IMR-90 (cell line): ENCODE data around the gene SBF2. TPM values are rescaled to one million over a fixed set of nuclear protein-coding genes. Genes with fewer than 3 reads are reported as not detected.

ENCODE experiments used
- ATAC-seq: fragments of 200-7000 bp; cut with Tn5 transposase; 2 replicates; pipeline ENCODE4 v1.9.1; 2020; ENCODE audit warnings: low read depth, mild to moderate bottlenecking, moderate library complexity
- BruUV-seq: library from RNA; stranded (reverse); fragments of 400-500 nt; replicated peaks from 2 replicates; lab custom pipeline; 2021; lab: Mats Ljungman, UMichigan
- CTCF ChIA-PET: fragments of 300-600 bp; formaldehyde crosslinking; extraction: SDS; loops from one replicate; lab custom pipeline; 2021; ENCODE audit warnings: antibody characterized with exemption; lab: Yijun Ruan, JAX
- POLR2A ChIA-PET: fragments of 300-600 bp; sonication (Branson Sonifier 250); formaldehyde crosslinking; loops from one replicate; lab custom pipeline; 2022; ENCODE audit warnings: antibody characterized with exemption; ENCODE audit not compliant: unreplicated experiment; lab: Charles Lee
- DNase-seq: peaks from one replicate; pipeline ENCODE4 v3.0.0; 2013
- H2AFZ ChIP-seq: replicated peaks from 2 replicates; pipeline ENCODE3; 2013; ENCODE audit warnings: low read length, mild to moderate bottlenecking; ENCODE audit not compliant: poor library complexity
- H2AK5ac ChIP-seq: 2 replicates; pipeline ENCODE4 v1.6.1; 2013; ENCODE audit warnings: low read depth, low read length, inconsistent platforms
- H2AK9ac ChIP-seq: replicated peaks from 2 replicates; pipeline ENCODE3; 2013; ENCODE audit warnings: mild to moderate bottlenecking, low read depth, low read length, moderate library complexity; ENCODE audit not compliant: poor library complexity
- H2BK120ac ChIP-seq: 2 replicates; pipeline ENCODE4 v1.6.1; 2013; ENCODE audit warnings: low read depth, low read length, inconsistent platforms
- H2BK15ac ChIP-seq: 3 replicates; pipeline ENCODE4 v1.6.1; 2013; ENCODE audit warnings: low read depth, low read length, inconsistent platforms
- H2BK20ac ChIP-seq: 2 replicates; pipeline ENCODE4 v1.6.1; 2013; ENCODE audit warnings: low read depth, mild to moderate bottlenecking, inconsistent platforms, low read length, moderate library complexity
- H2BK5ac ChIP-seq: 2 replicates; pipeline ENCODE4 v1.6.1; 2013; ENCODE audit warnings: mild to moderate bottlenecking, low read depth, low read length, inconsistent platforms; ENCODE audit not compliant: poor library complexity, severe bottlenecking
- H3K14ac ChIP-seq: replicated peaks from 2 replicates; pipeline ENCODE4 v1.6.1; 2013; ENCODE audit warnings: low read depth, low read length, inconsistent platforms
- H3K18ac ChIP-seq: 2 replicates; pipeline ENCODE4 v1.6.1; 2013; ENCODE audit warnings: low read depth, low read length, control low read depth
- H3K23ac ChIP-seq: 2 replicates; pipeline ENCODE4 v1.6.1; 2013; ENCODE audit warnings: low read depth, low read length, inconsistent platforms
- H3K27ac ChIP-seq: 2 replicates; pipeline ENCODE4 v1.5.1; 2013; ENCODE audit warnings: mild to moderate bottlenecking, control low read depth, low read length; ENCODE audit not compliant: insufficient read depth
- H3K27me3 ChIP-seq: 2 replicates; pipeline ENCODE4 v1.6.1; 2013; ENCODE audit warnings: low read length; ENCODE audit not compliant: control insufficient read depth, insufficient read depth
- H3K36me3 ChIP-seq: 2 replicates; pipeline ENCODE4 v1.6.1; 2013; ENCODE audit warnings: low read length, mixed read lengths; ENCODE audit not compliant: control insufficient read depth, insufficient read depth
- H3K4ac ChIP-seq: 2 replicates; pipeline ENCODE4 v1.6.1; 2013; ENCODE audit warnings: low read depth, low read length, inconsistent platforms
- H3K4me1 ChIP-seq: 2 replicates; pipeline ENCODE4 v1.6.1; 2013; ENCODE audit warnings: low read length, mixed read lengths; ENCODE audit not compliant: control insufficient read depth, insufficient read depth
- H3K4me2 ChIP-seq: 2 replicates; pipeline ENCODE4 v1.6.1; 2013; ENCODE audit warnings: low read depth, mild to moderate bottlenecking, control low read depth, low read length, moderate library complexity
- H3K4me3 ChIP-seq: 2 replicates; pipeline ENCODE4 v1.5.1; 2013; ENCODE audit warnings: low read depth, mild to moderate bottlenecking, control low read depth, low read length, moderate library complexity; ENCODE audit not compliant: insufficient read depth
- H3K56ac ChIP-seq: 2 replicates; pipeline ENCODE4 v1.6.1; 2013; ENCODE audit warnings: low read length, inconsistent platforms; ENCODE audit not compliant: insufficient read depth; ENCODE audit errors: extremely low read depth
- H3K79me1 ChIP-seq, 2 experiments: 2 replicates each; pipeline ENCODE4 v1.6.1; 2013; ENCODE audit warnings: low read length in 2 of 2, inconsistent platforms in 1 of 2, low read depth in 1 of 2
- H3K9ac ChIP-seq: 2 replicates; pipeline ENCODE4 v1.6.1; 2013; ENCODE audit warnings: low read depth, low read length, control low read depth
- H3K9me1 ChIP-seq: 2 replicates; pipeline ENCODE4 v1.6.1; 2013; ENCODE audit warnings: low read length, inconsistent platforms; ENCODE audit not compliant: insufficient read depth
- H3K9me3 ChIP-seq: 2 replicates; pipeline ENCODE4 v1.6.1; 2013; ENCODE audit warnings: low read length; ENCODE audit not compliant: control insufficient read depth, insufficient read depth
- H4K20me1 ChIP-seq: 2 replicates; pipeline ENCODE4 v1.6.1; 2013; ENCODE audit warnings: low read length, inconsistent platforms; ENCODE audit not compliant: insufficient read depth
- H4K5ac ChIP-seq: 2 replicates; pipeline ENCODE4 v1.6.1; 2013; ENCODE audit warnings: mild to moderate bottlenecking, low read depth, low read length, control low read depth
- H4K8ac ChIP-seq, 2 experiments: 2 replicates each; pipeline ENCODE4 v1.6.1; 2013; ENCODE audit warnings: low read depth in 2 of 2, low read length in 2 of 2, control low read depth in 1 of 2, inconsistent platforms in 1 of 2
- H4K91ac ChIP-seq: 2 replicates; pipeline ENCODE4 v1.6.1; 2013; ENCODE audit warnings: low read depth, low read length, inconsistent platforms; ENCODE audit not compliant: insufficient read depth
- BHLHE40 ChIP-seq: fragments of 150-350 bp; IDR thresholded peaks from 2 replicates; pipeline ENCODE4 v1.6.1; 2016; ENCODE audit warnings: mild to moderate bottlenecking, low read depth, low read length
- CEBPB ChIP-seq: IDR thresholded peaks from 2 replicates; pipeline ENCODE4 v1.6.1; 2012; ENCODE audit warnings: low read depth, low read length, improper control_type of control experiment
- CHD1 ChIP-seq: IDR thresholded peaks from 2 replicates; pipeline ENCODE4 v1.6.1; 2012; ENCODE audit warnings: low read depth, low read length, improper control_type of control experiment
- FOS ChIP-seq: fragments of 150-350 bp; IDR thresholded peaks from 2 replicates; pipeline ENCODE4 v1.6.1; 2016; ENCODE audit warnings: low read depth, low read length
- MAFK ChIP-seq: IDR thresholded peaks from 2 replicates; pipeline ENCODE4 v1.6.1; 2012; ENCODE audit warnings: low read depth, low read length, improper control_type of control experiment
- MAZ ChIP-seq: IDR thresholded peaks from 2 replicates; pipeline ENCODE4 v1.6.1; 2012; ENCODE audit warnings: low read depth, mild to moderate bottlenecking, low read length, improper control_type of control experiment, moderate library complexity, borderline replicate concordance
- MXI1 ChIP-seq: IDR thresholded peaks from 2 replicates; pipeline ENCODE4 v1.6.1; 2012; ENCODE audit warnings: low read depth, mild to moderate bottlenecking, low read length, moderate library complexity, borderline replicate concordance
- NFE2L2 ChIP-seq: fragments of 150-350 bp; IDR thresholded peaks from 2 replicates; pipeline ENCODE4 v1.6.1; 2016; ENCODE audit warnings: low read depth, mild to moderate bottlenecking, low read length
- POLR2A ChIP-seq: IDR thresholded peaks from 2 replicates; pipeline ENCODE4 v1.6.1; 2012; ENCODE audit warnings: mild to moderate bottlenecking, low read depth, low read length
- RAD21 ChIP-seq: IDR thresholded peaks from 2 replicates; pipeline ENCODE4 v1.6.1; 2012; ENCODE audit warnings: low read length, improper control_type of control experiment
- RCOR1 ChIP-seq: IDR thresholded peaks from 2 replicates; pipeline ENCODE4 v1.6.1; 2012; ENCODE audit warnings: mild to moderate bottlenecking, low read length, improper control_type of control experiment; ENCODE audit not compliant: insufficient replicate concordance
- RFX5 ChIP-seq: IDR thresholded peaks from 2 replicates; pipeline ENCODE4 v1.8.0; 2012; ENCODE audit warnings: low read depth, mild to moderate bottlenecking, low read length, moderate library complexity
- SMC3 ChIP-seq: fragments of 150-350 bp; IDR thresholded peaks from 2 replicates; pipeline ENCODE4 v1.6.1; 2016; ENCODE audit warnings: low read depth, mild to moderate bottlenecking, antibody characterized with exemption, low read length, moderate library complexity
- whole genome bisulfite sequencing, 2 experiments: methylation state at CpG; one replicate each; pipeline versions ENCODE4 v1.1.5 to v1.1.7; 2013; ENCODE audit warnings: missing lambda C conversion rate in 2 of 2; ENCODE audit not compliant: insufficient read length in 1 of 2; ENCODE audit errors: extremely low coverage in 2 of 2; 5-methylcytosine and 5-hydroxymethylcytosine counted together
- dilution Hi-C: fragments of 300-500 bp; cut with HindIII; formaldehyde crosslinking; loops from one replicate; pipeline ENCODE4 v1.14.3; 2018; ENCODE audit warnings: low sequenced_read_pairs; ENCODE audit not compliant: unreplicated experiment
- in situ Hi-C: fragments of 300-500 bp; cut with MboI; formaldehyde crosslinking; loops from 3 replicates; pipeline ENCODE4 v1.14.3; 2019; ENCODE audit warnings: low sequenced_read_pairs, inconsistent platforms, mixed read lengths
- intact Hi-C: fragments of 100-400 bp; cut with micrococcal nuclease; formaldehyde crosslinking; loops from 2 replicates; pipeline ENCODE4 v1.10.0; 2022
- polyA plus RNA-seq, 3 experiments: library from polyadenylated mRNA; depleted of rRNA; stranded (reverse); fragments of >200 nt; gene quantifications; 2 replicates each; pipeline ENCODE4 v1.2.3, GENCODE V29; 2012; ENCODE audit warnings: low replicate concordance in 1 of 3
- total RNA-seq: library from RNA; depleted of rRNA; stranded (reverse); fragments of >200 nt; gene quantifications from 2 replicates; pipeline ENCODE4 v1.2.3, GENCODE V29; 2012
- TF ChIP-seq, protein P1 (sequence below): fragments of 150-350 bp; IDR thresholded peaks from 2 replicates; pipeline ENCODE4 v1.6.1; 2016; ENCODE audit warnings: low read depth, mild to moderate bottlenecking, low read length, moderate library complexity, borderline replicate concordance
- TF ChIP-seq, protein P2 (sequence below): fragments of 150-350 bp; IDR thresholded peaks from 2 replicates; pipeline ENCODE4 v1.6.1; 2017; ENCODE audit warnings: mild to moderate bottlenecking, antibody characterized with exemption, low read length, low read depth
- TF ChIP-seq, protein P3 (sequence below): conservative IDR thresholded peaks from 2 replicates; pipeline ENCODE4 v1.5.1; 2012; ENCODE audit warnings: mild to moderate bottlenecking, low read depth, low read length, improper control_type of control experiment

Gene SBF2
- total and polyA plus RNA-seq, 2 of the 4 experiments (the other 2 are of a cell fraction) = 23.8 to 51.8 TPM

DNA sequence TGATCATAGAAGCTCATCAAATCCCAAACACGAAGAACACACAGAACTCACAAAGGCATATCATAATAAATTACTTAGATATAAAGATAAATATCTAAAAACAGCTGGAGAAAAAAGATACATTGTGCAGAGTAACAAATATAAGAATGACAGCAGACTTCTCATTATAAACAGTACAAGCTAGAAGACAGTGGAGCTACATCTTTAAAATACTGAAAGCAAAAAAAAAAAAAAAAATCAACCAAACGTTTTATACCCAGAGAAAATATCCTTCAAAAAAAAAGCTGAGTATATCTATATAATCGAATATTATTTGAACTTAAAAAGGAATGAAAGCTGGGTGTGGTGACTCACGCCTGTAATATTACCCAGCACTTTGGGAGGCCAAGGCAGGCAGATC is 90.0 kb downstream of the SBF2 start:
- Histone ChIP-seq H3K4me2 (no peak overlapping the region), H3K4me3 (no peak overlapping the region), H3K9ac (no peak overlapping the region), H2BK5ac (no peak overlapping the region), H4K8ac (no peak overlapping the region), H3K27me3 (no peaks in the 10 kb centered on the region), H2AK5ac (no peak overlapping the region), H4K91ac (no peak overlapping the region), H2AK9ac (no peak overlapping the region), H3K14ac (no peak overlapping the region), H3K4me1 (peaks cover 5% of the 10 kb centered on the region), H2BK15ac (no peak overlapping the region), H2AFZ (no peak overlapping the region), H3K18ac (no peak overlapping the region), H4K20me1 (peaks cover 7% of the 10 kb centered on the region; the same call in 1 of the 2 replicates), H3K56ac (no peak overlapping the region), H4K5ac (no peak overlapping the region), H3K9me3 (peaks cover 2% of the 10 kb centered on the region; the same call in 1 of the 2 replicates), H2BK20ac (no peak overlapping the region), H3K4ac (no peak overlapping the region), H3K36me3 (no peaks in the 10 kb centered on the region), H3K23ac (no peak overlapping the region), H3K9me1 (0 out of 2 replicates have a peak, but pooled peaks cover 7% of the 10 kb centered on the region), H2BK120ac (no peak overlapping the region), H3K79me1 (peaks cover 28 to 54% of the 10 kb centered on the region in 2 experiments), H3K27ac (no peak overlapping the region)
- dilution Hi-C loops (no loop called here), intact Hi-C loops (loop anchor here (10.0 kb wide), 1 partner anchor 449 kb away; no protein-coding TSS in a partner anchor), in situ Hi-C loops (loop anchor here (25.0 kb wide), 1 partner anchor 533 kb away; no protein-coding TSS in a partner anchor)
- DNase-seq (no peak), ATAC-seq (no peak)
- POLR2A ChIA-PET = interaction anchor here (1.1 kb wide), 1 partner anchor 100 kb away, joined by 6 read pairs; no protein-coding TSS in a partner anchor
- no CpG with 5 or more reads among the region's 4 CpGs for WGBS, 2 experiments
- CTCF ChIA-PET = no interaction called here
- no TSS peak for BruUV-seq
- TF ChIP-seq CEBPB = no peak
- TF ChIP-seq RFX5 = no peak
- no peak for TF ChIP-seq RCOR1
- TF ChIP-seq, protein P1, sequence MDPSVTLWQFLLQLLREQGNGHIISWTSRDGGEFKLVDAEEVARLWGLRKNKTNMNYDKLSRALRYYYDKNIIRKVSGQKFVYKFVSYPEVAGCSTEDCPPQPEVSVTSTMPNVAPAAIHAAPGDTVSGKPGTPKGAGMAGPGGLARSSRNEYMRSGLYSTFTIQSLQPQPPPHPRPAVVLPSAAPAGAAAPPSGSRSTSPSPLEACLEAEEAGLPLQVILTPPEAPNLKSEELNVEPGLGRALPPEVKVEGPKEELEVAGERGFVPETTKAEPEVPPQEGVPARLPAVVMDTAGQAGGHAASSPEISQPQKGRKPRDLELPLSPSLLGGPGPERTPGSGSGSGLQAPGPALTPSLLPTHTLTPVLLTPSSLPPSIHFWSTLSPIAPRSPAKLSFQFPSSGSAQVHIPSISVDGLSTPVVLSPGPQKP = no peak
- TF ChIP-seq CHD1 = no peak
- TF ChIP-seq MAZ = no peak
- no peak for TF ChIP-seq POLR2A
- no peak for TF ChIP-seq RAD21
- TF ChIP-seq MAFK = no peak
- no peak for TF ChIP-seq BHLHE40
- TF ChIP-seq, protein P2, sequence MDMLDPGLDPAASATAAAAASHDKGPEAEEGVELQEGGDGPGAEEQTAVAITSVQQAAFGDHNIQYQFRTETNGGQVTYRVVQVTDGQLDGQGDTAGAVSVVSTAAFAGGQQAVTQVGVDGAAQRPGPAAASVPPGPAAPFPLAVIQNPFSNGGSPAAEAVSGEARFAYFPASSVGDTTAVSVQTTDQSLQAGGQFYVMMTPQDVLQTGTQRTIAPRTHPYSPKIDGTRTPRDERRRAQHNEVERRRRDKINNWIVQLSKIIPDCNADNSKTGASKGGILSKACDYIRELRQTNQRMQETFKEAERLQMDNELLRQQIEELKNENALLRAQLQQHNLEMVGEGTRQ = no peak
- TF ChIP-seq FOS = no peak
- TF ChIP-seq NFE2L2 = no peak
- TF ChIP-seq SMC3 = no peak
- TF ChIP-seq, protein P3, sequence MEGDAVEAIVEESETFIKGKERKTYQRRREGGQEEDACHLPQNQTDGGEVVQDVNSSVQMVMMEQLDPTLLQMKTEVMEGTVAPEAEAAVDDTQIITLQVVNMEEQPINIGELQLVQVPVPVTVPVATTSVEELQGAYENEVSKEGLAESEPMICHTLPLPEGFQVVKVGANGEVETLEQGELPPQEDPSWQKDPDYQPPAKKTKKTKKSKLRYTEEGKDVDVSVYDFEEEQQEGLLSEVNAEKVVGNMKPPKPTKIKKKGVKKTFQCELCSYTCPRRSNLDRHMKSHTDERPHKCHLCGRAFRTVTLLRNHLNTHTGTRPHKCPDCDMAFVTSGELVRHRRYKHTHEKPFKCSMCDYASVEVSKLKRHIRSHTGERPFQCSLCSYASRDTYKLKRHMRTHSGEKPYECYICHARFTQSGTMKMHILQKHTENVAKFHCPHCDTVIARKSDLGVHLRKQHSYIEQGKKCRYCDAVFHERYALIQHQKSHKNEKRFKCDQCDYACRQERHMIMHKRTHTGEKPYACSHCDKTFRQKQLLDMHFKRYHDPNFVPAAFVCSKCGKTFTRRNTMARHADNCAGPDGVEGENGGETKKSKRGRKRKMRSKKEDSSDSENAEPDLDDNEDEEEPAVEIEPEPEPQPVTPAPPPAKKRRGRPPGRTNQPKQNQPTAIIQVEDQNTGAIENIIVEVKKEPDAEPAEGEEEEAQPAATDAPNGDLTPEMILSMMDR = no peak
- no peak for TF ChIP-seq MXI1
